Karpas-422 (cell line): ENCODE results near the gene KIAA0753. TPM values are rescaled to one million over a fixed set of nuclear protein-coding genes. Genes with fewer than 3 reads are reported as not detected.
A peak's percentile ranks its signal among the peaks of the same experiment; 100 is the strongest.

ENCODE experiments used
- DNase-seq: peaks from one replicate; pipeline ENCODE4 v3.0.0-alpha.2; 2015
- H2AFZ ChIP-seq: fragments of 200-600 bp; sonication (generic); 2 replicates; pipeline ENCODE4 v1.6.1; 2014; ENCODE audit warnings: antibody characterized with exemption, low read length, mixed read lengths
- H3K27ac ChIP-seq: fragments of 200-600 bp; sonication (generic); 2 replicates; pipeline ENCODE4 v1.5.1; 2014; ENCODE audit warnings: mild to moderate bottlenecking, low read length, moderate library complexity
- H3K27me3 ChIP-seq: fragments of 200-600 bp; sonication (generic); 2 replicates; pipeline ENCODE4 v1.6.1; 2014; ENCODE audit warnings: low read length, mixed read lengths
- H3K36me3 ChIP-seq: fragments of 200-600 bp; sonication (generic); 2 replicates; pipeline ENCODE4 v1.6.1; 2014; ENCODE audit warnings: low read length, mixed read lengths; ENCODE audit not compliant: insufficient read depth
- H3K4me1 ChIP-seq: fragments of 200-600 bp; sonication (generic); 2 replicates; pipeline ENCODE4 v1.6.1; 2014; ENCODE audit warnings: mild to moderate bottlenecking, low read length, mixed read lengths
- H3K4me2 ChIP-seq: fragments of 200-600 bp; sonication (generic); 2 replicates; pipeline ENCODE4 v1.6.1; 2014; ENCODE audit warnings: low read length, low read depth, mild to moderate bottlenecking; ENCODE audit not compliant: poor library complexity, severe bottlenecking
- H3K4me3 ChIP-seq: fragments of 200-600 bp; sonication (generic); 2 replicates; pipeline ENCODE4 v1.5.1; 2014; ENCODE audit warnings: mild to moderate bottlenecking, antibody characterized with exemption, low read length, mixed read lengths
- H3K79me2 ChIP-seq: fragments of 200-600 bp; sonication (generic); 2 replicates; pipeline ENCODE4 v1.6.1; 2014; ENCODE audit warnings: mild to moderate bottlenecking, low read length, mixed read lengths
- H3K9ac ChIP-seq: fragments of 200-600 bp; sonication (generic); 2 replicates; pipeline ENCODE4 v1.6.0; 2014; ENCODE audit warnings: low read length
- H3K9me2 ChIP-seq: fragments of 200-600 bp; sonication (generic), shearing (Covaris generic); replicated peaks from 2 replicates; pipeline ENCODE4 v1.6.0; 2014; ENCODE audit warnings: mild to moderate bottlenecking, low read length, moderate library complexity; ENCODE audit not compliant: insufficient read depth
- H3K9me3 ChIP-seq: fragments of 300-700, 200-600 bp; sonication (generic); 2 replicates; pipeline ENCODE4 v1.6.1; 2014; ENCODE audit warnings: low read length, mixed read lengths
- H4K20me1 ChIP-seq: fragments of 200-600 bp; sonication (generic); 2 replicates; pipeline ENCODE4 v1.6.1; 2014; ENCODE audit warnings: mild to moderate bottlenecking, antibody characterized with exemption, low read length, low read depth; ENCODE audit not compliant: insufficient read depth
- total RNA-seq: library from RNA; depleted of rRNA; stranded (reverse); fragments of >200 nt; shearing (Covaris generic); gene quantifications from 2 replicates; pipeline ENCODE4 v1.2.3, GENCODE V29; 2014; ENCODE audit warnings: low replicate concordance

KIAA0753 gene
- total RNA-seq, 1 experiment from 2014 or later: 30.5 TPM

DNA sequence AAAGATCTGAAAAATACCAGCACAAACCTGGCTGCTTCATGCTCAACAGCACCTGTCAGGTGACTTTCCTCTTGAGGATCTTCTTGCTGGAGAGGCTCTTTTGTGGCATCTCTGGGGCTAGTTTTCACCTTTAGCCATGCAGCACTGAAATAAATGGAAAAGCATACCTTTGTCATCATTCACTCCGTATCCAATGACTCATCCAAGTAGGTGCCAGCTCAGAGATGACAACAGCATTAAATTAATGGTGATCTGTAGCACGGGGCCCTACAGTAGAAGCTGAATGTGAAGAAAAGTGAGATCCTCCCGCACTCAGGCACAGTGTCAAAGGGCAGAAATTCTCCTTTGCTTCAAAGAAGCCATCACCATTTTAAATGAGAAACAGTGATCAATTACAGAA, 32.2 kb downstream of the KIAA0753 start:
- Histone ChIP-seq H3K79me2 (peaks cover 15% of the 10 kb centered on the region), H4K20me1 (no peaks in the 10 kb centered on the region), H3K4me2 (no peak overlapping the region), H3K4me1 (no peaks in the 10 kb centered on the region), H3K27ac (no peak overlapping the region), H3K9me3 (no peaks in the 10 kb centered on the region), H3K9ac (no peak overlapping the region), H3K36me3 (peaks cover 55% of the 10 kb centered on the region; the same call in 1 of the 2 replicates), H3K9me2 (no peaks in the 10 kb centered on the region), H3K4me3 (no peak overlapping the region), H3K27me3 (no peaks in the 10 kb centered on the region), H2AFZ (no peak overlapping the region)
- no peak for DNase-seq

DNA sequence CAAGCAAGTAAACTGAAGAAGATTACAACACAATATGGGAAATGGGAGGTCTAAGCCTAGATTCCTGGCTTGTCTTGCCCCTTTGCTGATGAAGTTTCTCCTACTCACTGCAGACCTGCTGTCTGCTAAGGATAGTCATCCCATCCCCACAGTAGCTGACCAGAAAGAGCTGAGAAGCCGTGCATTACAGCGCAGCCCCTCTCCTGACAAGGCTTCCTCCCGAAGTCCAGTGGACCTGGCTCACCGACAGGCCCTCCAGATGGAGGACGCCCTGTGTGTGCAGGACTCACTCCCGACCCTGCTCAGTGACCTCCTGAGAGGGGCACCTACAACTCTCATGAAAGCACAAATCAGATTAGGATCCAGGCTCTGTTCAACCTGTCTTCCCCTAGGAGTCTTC, 35.4 kb downstream of the KIAA0753 start:
- Histone ChIP-seq H4K20me1 (no peaks in the 10 kb centered on the region), H3K36me3 (peaks cover 63% of the 10 kb centered on the region; the same call in 1 of the 2 replicates), H3K79me2 (peaks cover 17% of the 10 kb centered on the region)

DNA sequence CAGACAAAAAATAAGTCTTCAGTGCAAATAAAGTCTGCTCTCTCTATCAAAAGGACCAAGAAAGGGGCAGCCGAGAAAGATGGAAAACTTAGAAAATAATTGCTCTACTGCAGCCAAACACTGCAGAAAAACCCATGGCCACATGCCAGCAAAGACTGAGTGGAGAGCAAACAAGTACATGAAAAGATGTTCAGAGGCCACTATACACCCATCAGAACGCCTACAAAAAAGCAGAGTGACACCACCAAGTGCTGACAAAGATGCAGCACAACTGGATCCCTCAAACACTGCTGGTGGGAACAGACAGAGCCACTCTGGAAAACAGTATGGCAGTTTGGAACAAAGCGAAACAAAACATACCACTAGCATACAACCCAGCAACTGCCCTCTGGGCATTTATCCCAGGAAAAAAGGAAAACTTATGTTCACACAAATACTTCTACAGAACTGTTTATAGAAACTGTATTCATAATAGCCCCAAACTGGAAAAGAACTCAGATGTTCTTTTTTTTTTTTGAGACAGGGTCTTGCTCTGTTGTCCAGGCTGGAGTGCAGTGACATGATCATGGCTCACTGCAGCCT, 36.7 kb downstream of the KIAA0753 start:
- DNase-seq: no peak
- Histone ChIP-seq H3K27me3 (no peaks in the 10 kb centered on the region), H3K79me2 (peaks cover 17% of the 10 kb centered on the region)

More for the DNA sequence above, 35.4 kb downstream of the KIAA0753 start:
- no peak for DNase-seq
- Histone ChIP-seq H3K27me3 (no peaks in the 10 kb centered on the region), H2AFZ (no peak overlapping the region), H3K4me3 (no peak overlapping the region), H3K4me1 (peaks cover 6% of the 10 kb centered on the region), H3K4me2 (no peak overlapping the region), H3K9ac (no peak overlapping the region), H3K9me3 (no peaks in the 10 kb centered on the region), H3K27ac (no peak overlapping the region), H3K9me2 (no peaks in the 10 kb centered on the region)

DNA sequence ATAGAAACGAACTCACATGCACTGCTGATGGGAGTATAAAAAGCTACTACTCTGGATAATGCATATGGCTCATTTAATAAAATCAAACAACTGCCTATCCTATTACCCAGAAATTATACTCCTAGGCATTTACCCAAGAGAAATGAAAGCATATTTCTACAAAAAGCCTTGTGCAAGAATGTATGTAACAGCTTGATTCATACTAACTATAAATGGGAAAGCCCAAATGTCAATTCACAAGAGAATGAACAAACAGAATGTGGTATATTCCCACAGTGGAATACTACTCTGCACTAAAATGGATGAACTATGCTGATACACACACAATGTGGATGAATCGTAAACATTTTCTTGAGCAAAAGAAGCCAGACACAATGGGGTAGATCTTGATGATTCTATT, 38.4 kb downstream of the KIAA0753 start:
- H3K79me2 ChIP-seq: peaks cover 17% of the 10 kb centered on the region
- peaks cover 70% of the 10 kb centered on the region for H3K36me3 ChIP-seq
- no peaks in the 10 kb centered on the region for H3K9me2 ChIP-seq
- H3K4me2 ChIP-seq: no peak overlapping the region
- no peak overlapping the region for H3K27ac ChIP-seq
- H3K4me1 ChIP-seq: peaks cover 33% of the 10 kb centered on the region
- H3K27me3 ChIP-seq: no peaks in the 10 kb centered on the region
- no peak overlapping the region for H3K4me3 ChIP-seq
- H3K9me3 ChIP-seq: no peaks in the 10 kb centered on the region
- no peak overlapping the region for H3K9ac ChIP-seq
- DNase-seq: no peak
- H4K20me1 ChIP-seq: no peaks in the 10 kb centered on the region
- no peak overlapping the region for H2AFZ ChIP-seq

More for the DNA sequence above, 36.7 kb downstream of the KIAA0753 start:
- no peaks in the 10 kb centered on the region for H4K20me1 ChIP-seq
- H3K36me3 ChIP-seq: peaks cover 67% of the 10 kb centered on the region
- no peak overlapping the region for H3K27ac ChIP-seq
- no peak overlapping the region for H2AFZ ChIP-seq
- H3K9me2 ChIP-seq: no peaks in the 10 kb centered on the region
- H3K4me2 ChIP-seq: no peak overlapping the region
- no peaks in the 10 kb centered on the region for H3K9me3 ChIP-seq
- H3K4me1 ChIP-seq: peaks cover 19% of the 10 kb centered on the region
- no peak overlapping the region for H3K9ac ChIP-seq
- no peak overlapping the region for H3K4me3 ChIP-seq

DNA sequence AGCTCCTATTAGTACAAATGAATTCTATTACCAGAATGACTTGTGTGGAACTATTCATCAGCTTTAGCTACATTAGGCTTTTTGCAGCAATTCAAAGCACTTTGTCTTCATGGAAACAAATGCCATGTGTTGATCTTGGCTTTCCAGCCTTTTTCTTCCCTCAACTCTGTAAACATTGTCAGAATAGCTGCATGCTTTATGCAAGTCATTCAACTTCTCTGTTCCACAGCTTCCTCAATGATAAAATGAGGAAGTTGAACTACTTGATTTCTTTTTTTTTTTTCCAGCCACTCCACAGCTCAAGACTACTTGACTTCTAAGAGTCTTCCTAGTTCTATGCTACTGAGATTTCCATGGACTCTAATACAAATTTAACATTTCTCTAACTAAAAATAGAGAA, 41.1 kb downstream of the KIAA0753 start:
- H3K27me3 ChIP-seq: no peaks in the 10 kb centered on the region
- peak; percentile 79 for DNase-seq

DNA sequence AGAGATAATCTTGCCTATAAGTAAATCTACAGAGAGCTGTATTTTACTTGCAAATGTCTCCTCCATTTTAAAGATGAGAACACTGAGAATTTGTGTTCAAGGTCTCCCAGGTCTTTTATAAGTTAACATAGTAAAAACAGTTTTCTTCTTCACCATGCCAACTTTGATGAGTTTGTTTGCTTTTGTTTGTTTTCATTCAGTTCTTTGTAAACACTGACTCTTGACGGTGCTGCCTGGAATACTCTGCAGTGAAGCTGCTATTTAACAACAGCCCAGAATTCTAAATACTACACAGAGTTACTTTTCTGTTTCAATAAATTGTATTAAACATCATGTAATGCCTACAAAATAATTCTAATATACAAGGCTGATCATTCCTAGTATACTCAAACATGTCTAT, 42.8 kb downstream of the KIAA0753 start:
- Histone ChIP-seq H3K4me3 (no peak overlapping the region), H3K9me3 (no peaks in the 10 kb centered on the region), H3K27me3 (no peaks in the 10 kb centered on the region), H3K9ac (no peak overlapping the region), H3K36me3 (peaks cover 63% of the 10 kb centered on the region), H3K4me2 (no peak overlapping the region), H3K79me2 (peaks cover 14% of the 10 kb centered on the region), H3K27ac (no peak overlapping the region), H4K20me1 (no peaks in the 10 kb centered on the region), H3K4me1 (peaks cover 33% of the 10 kb centered on the region), H2AFZ (no peak overlapping the region), H3K9me2 (no peaks in the 10 kb centered on the region)
- no peak for DNase-seq

More for the DNA sequence above, 41.1 kb downstream of the KIAA0753 start:
- no peaks in the 10 kb centered on the region for H4K20me1 ChIP-seq
- H3K36me3 ChIP-seq: peaks cover 64% of the 10 kb centered on the region
- 0 out of 2 replicates have a peak overlapping the region, but pooled peaks have one; percentile 12 for H2AFZ ChIP-seq
- H3K9me2 ChIP-seq: no peaks in the 10 kb centered on the region
- H3K9ac ChIP-seq: 0 out of 2 replicates have a peak overlapping the region, but pooled peaks have one; percentile 12
- no peaks in the 10 kb centered on the region for H3K9me3 ChIP-seq
- H3K4me3 ChIP-seq: no peak overlapping the region
- peak overlapping the region; percentile 38 for H3K4me2 ChIP-seq
- H3K4me1 ChIP-seq: peaks cover 33% of the 10 kb centered on the region
- peak overlapping the region; percentile 52 for H3K27ac ChIP-seq
- peaks cover 17% of the 10 kb centered on the region for H3K79me2 ChIP-seq

DNA sequence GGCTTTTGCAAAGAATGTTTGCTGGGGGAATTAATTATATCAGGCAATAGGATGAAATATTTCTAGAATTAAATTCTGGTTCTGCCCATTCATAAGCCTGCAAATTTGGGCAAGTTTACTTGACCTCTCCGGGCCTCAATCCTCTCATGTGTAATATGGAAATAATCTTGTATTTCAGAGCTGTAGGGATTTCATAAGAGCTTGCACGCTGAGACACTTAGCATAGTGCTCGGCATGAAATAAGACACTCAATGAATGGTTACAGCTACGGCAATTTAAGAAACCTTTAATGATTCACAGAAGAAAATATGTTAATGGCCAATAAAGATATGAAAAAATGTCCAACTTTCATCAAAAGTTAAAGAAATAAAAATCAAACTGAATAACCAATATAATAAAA, 43.6 kb downstream of the KIAA0753 start:
- peaks cover 33% of the 10 kb centered on the region for H3K4me1 ChIP-seq
- H3K9ac ChIP-seq: no peak overlapping the region
- H3K27me3 ChIP-seq: no peaks in the 10 kb centered on the region
- peaks cover 63% of the 10 kb centered on the region for H3K36me3 ChIP-seq
- H3K27ac ChIP-seq: no peak overlapping the region
- H3K4me3 ChIP-seq: no peak overlapping the region
- H2AFZ ChIP-seq: no peak overlapping the region
- H3K4me2 ChIP-seq: no peak overlapping the region
- H3K79me2 ChIP-seq: peaks cover 10% of the 10 kb centered on the region; the same call in 1 of the 2 replicates
- H3K9me2 ChIP-seq: no peaks in the 10 kb centered on the region
- H4K20me1 ChIP-seq: no peaks in the 10 kb centered on the region
- H3K9me3 ChIP-seq: no peaks in the 10 kb centered on the region
- DNase-seq: no peak

DNA sequence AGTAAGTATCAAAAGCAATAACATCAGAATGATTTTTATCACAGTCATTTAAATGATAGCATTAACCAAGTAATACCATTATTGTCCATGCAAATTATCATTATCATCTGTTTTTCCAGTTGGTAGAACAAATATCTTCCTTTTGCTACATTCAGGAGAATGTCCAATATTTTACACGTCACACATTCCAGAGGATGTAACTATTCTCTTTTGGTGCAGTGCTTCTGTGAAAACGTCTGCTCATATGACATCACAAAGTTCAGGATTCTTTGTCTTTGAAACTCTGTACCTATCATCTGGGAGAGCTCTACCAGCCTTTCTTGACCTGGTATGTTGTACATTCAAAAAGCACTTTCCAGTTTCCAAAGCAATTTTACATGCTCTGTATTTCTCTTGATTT, 44.0 kb downstream of the KIAA0753 start:
- Histone ChIP-seq H2AFZ (no peak overlapping the region), H3K27ac (no peak overlapping the region), H3K36me3 (peaks cover 64% of the 10 kb centered on the region), H3K79me2 (0 out of 2 replicates have a peak, but pooled peaks cover 6% of the 10 kb centered on the region), H3K9me3 (no peaks in the 10 kb centered on the region), H4K20me1 (no peaks in the 10 kb centered on the region), H3K9ac (no peak overlapping the region), H3K4me3 (no peak overlapping the region), H3K9me2 (no peaks in the 10 kb centered on the region), H3K4me1 (peaks cover 33% of the 10 kb centered on the region), H3K27me3 (no peaks in the 10 kb centered on the region), H3K4me2 (no peak overlapping the region)
- DNase-seq: no peak
